ENCODE data around the gene TNIK.

The TNIK gene

GRCh38 chr3:171317171-171317570 is 143.0 kb downstream of the TNIK start:
- no peak overlapping the region for H3K27ac ChIP-seq
- no peak for TF ChIP-seq ZFX (IDR thresholded peaks at IDR 0.05; ENCODE audit: borderline replicate concordance)
- no peak for TF ChIP-seq CTCF (IDR thresholded peaks at IDR 0.05)

DNA sequence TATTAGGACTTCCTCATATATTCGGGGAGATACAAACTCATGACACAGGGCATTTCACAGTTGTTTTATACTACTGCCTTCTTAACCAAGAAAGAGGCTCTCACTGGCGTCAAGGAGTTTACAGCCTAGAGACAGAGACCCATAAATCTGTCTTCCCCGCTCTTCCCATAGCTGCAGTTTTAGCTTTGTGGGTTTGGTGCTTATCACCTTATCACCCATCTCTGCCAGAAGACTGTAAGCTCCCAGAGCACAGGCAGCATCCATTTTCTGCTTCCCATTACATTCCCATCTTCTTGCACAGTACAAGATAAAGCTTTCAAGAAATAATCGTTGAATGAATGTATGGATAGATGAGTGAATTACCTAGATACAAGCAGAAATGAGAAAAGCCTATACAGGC is 144.3 kb downstream of the TNIK start:
- TF ChIP-seq ZFX (IDR thresholded peaks at IDR 0.05; ENCODE audit: borderline replicate concordance) = no peak
- TF ChIP-seq CTCF (IDR thresholded peaks at IDR 0.05) = no peak

GRCh38 chr3:171315101-171315500 is 145.1 kb downstream of the TNIK start:
- no peak overlapping the region for H3K27ac ChIP-seq
- TF ChIP-seq ZFX (IDR thresholded peaks at IDR 0.05; ENCODE audit: borderline replicate concordance) (no peak), CTCF (IDR thresholded peaks at IDR 0.05) (no peak)

More for the DNA sequence above, 144.3 kb downstream of the TNIK start:
- no peak overlapping the region for H3K27ac ChIP-seq

- TF ChIP-seq ZFX (IDR thresholded peaks at IDR 0.05; ENCODE audit: borderline replicate concordance) (no peak), CTCF (IDR thresholded peaks at IDR 0.05) (no peak)
- H3K27ac ChIP-seq = no peak overlapping the region
Observed at GRCh38 chr3:171314341-171314740, 145.9 kb downstream of the TNIK start.

DNA sequence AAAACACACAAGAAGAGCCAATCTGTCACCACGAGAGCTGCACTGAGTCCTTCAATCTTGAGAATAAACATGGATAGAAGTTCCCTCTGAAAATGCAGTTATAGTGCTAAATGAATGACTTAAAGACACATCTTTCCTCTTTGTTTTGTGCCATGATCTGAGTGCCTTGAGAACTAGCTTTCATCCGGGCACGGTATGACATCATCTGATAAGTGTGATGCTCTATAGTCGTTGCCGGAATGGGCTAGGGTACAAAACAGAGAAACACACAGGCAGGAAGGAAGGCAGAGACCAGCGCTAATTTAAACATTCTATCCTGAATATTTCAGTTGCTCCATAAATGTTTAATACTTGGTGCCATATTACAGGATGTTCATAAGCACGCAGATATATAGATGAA is 146.5 kb downstream of the TNIK start:
- H3K27ac ChIP-seq = no peak overlapping the region
- TF ChIP-seq ZFX (IDR thresholded peaks at IDR 0.05; ENCODE audit: borderline replicate concordance) (no peak), CTCF (IDR thresholded peaks at IDR 0.05) (no peak)

- no peak overlapping the region for H3K27ac ChIP-seq
- TF ChIP-seq CTCF (IDR thresholded peaks at IDR 0.05) (no peak), ZFX (IDR thresholded peaks at IDR 0.05; ENCODE audit: borderline replicate concordance) (no peak)
Observed at GRCh38 chr3:171312741-171313140, 147.5 kb downstream of the TNIK start.

- TF ChIP-seq ZFX (IDR thresholded peaks at IDR 0.05; ENCODE audit: borderline replicate concordance) (no peak), CTCF (IDR thresholded peaks at IDR 0.05) (no peak)
- no peak overlapping the region for H3K27ac ChIP-seq
Observed at GRCh38 chr3:171311784-171312183, 148.4 kb downstream of the TNIK start.
